ENCODE measurements around the gene CYP2W1. TPM values are rescaled to one million over a fixed set of nuclear protein-coding genes. Genes with fewer than 3 reads are reported as not detected.

Gene CYP2W1
- total RNA-seq, 2 donors from 2014 or later, result not detected

DNA sequence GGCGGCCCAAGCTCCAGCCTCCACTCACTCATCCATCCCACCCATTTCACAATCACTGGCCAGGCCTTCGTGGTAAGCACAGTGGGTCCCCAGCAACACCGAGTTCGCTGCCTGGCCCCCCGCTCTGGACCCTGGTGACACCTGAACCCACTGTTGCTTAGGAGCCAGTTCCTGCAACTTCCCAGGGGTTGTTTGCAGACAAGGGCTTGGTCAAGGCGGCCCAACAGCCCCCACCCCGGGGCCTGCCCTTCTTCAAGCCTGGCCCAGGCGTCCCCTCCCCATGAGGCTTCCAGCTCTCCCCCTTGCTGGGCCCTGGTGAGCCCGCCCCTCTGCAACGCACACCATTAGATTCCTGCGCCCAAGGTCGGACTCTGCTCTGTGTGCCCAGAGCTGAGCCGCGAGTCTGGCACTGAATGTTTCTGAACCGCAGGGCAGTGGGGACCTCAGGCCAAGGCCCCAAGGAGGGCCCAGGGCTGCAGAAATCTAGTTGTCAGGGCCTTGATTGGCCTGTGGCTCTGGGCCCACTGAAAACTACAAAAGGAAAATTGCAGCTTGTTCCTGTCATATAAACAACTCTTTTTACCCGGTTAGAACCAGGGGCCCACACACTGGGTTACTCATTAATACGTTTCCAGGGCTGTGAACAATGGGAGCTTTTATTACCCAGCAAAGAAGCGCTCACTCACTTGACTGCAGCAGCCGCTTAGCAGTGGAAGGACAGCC, 5.5 kb upstream of the CYP2W1 start:
- DNase-seq (ENCODE audit: low spot score), result no peak
- intact Hi-C loops (cut with DNase I), result no loop called here

DNA sequence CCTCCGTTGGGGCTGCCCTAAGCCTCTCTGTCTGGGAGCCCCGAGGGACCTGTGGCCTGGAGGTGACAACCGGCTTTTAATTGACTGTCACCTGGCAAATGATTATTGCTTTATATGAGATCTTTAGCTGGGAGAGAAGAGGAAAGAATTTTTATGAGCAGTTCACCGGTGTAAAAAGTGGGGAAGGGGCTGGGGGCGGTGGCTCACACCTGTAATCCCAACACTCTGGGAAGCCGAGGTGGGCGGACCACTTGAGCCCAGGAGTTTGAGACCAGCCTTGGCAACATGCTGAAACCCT, 5.0 kb upstream of the CYP2W1 start:
- DNase-seq (ENCODE audit: low spot score), result no peak
- intact Hi-C loops (cut with DNase I), result no loop called here

DNA sequence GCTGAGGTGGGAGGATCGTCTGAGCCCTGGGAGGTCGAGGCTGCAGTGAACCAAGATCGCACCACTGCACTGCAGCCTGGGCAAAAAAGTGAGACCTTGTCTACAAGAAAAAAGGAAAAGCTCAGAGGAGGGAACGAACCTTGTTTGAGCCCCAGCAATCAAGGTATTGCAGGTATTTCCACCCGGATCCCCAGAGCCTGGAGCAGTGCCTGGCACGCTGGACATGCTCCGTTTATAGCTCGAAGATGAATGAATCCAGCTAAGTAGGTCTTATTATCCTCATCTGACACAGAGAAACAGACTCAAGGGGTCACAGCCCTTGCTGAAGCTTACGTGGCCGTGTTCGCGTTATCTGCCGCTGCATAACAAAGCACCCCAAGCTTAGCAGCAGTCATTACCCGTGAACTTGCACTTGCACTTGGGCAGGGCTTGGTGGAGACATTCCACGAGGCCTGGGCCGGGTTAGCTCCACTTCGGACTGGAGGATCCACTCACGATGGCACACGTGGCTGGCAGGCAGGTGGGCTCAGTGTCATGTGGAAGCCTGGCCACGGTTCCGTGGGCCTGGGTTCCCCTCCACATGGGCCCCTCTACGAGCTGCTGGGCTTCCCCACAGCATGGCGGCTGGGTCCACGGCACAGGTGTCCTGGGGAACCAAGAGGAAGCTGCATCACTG, 4.4 kb upstream of the CYP2W1 start:
- DNase-seq (ENCODE audit: low spot score), result no peak
- intact Hi-C loops (cut with DNase I), result no loop called here

DNA sequence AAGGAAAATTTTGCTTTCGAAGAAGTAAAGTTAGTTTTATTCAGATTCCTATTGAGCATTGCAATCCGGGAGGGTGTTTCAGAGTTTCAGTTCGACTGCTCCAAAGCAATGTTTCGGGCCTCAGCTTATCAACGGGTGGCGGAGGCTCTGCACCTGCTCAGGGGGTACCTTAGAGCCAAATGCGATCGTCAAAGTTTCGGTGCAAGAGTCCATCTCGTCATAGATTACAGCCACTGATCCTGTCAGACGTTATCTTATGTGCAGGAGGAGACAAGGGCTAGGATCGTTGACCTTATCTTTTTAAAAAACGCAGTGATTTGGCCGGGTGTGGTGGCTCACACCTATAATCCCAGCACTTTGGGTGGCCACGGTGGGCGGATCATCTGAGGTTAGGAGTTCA, 3.8 kb upstream of the CYP2W1 start:
- intact Hi-C loops (cut with DNase I), result no loop called here
- no peak for DNase-seq (ENCODE audit: low spot score)

DNA sequence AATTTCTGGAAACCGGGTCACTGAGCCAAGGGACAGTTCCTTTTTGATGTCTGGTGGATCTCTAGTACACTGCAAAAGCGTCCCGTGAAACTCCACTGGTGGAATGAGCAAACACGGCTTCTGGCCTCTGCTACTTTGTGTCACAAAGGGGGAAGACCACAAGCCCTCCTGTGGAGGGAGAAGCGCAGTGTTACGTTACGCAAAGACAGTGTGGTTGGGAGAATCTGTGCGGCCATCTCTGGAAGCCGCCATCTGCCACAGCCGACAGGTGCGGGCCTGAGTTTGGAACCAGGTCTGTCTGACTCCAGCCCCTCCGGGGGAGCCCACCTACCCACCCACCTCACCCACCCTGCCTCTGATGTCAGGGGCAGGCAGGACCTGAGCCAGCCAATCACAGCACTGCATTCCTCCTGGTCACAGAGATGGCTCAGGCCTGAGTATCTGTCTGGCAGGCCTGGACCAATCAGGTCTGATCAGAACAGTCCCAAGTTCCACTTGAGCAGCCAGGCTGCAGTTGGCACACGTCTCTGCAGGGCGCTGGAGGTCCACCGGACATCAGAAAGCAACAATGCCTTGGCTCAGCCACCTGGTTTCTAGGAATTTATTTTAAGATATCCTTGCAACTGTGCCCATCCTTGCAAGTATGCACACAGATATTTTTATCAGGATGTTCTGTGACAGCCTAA, 3.0 kb upstream of the CYP2W1 start:
- DNase-seq (ENCODE audit: low spot score), result no peak
- intact Hi-C loops (cut with DNase I), result no loop called here

DNA sequence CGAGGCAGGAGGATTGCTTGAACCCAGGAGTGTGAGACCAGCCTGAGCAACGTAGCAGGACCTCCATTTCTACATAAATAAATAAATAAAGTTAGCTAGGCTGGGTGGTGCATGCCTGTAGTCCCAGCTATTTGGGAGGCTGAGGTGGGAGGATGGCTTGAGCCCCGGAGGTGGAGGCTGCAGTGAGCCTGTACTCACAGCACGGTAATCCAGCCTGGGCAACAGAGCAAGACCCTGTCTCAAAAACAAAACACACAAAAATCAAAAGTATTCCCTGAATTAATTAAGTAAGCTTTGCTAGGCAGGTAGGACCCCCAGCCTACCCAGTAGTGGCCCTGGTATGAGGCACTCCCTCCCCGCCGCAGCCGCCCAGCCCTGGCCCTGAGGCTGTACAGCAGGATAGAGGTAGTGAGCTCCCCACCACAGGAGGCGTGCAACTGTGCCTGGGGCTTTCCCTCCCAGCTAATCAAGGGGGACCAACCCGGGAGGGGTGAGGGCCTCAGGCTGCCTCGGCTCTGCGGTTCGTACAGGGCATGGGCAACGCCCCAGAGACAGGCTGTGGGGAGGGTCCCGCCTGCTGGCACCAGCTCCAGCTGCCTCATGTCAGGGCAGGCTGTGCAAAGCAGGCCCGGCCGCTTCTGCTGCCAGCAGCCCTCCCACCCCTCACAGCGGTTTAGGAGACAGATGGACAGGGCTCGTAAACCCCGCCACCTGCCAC, 1.0 kb upstream of the CYP2W1 start:
- no peak for DNase-seq (ENCODE audit: low spot score)
- intact Hi-C loops (cut with DNase I), result no loop called here

DNA sequence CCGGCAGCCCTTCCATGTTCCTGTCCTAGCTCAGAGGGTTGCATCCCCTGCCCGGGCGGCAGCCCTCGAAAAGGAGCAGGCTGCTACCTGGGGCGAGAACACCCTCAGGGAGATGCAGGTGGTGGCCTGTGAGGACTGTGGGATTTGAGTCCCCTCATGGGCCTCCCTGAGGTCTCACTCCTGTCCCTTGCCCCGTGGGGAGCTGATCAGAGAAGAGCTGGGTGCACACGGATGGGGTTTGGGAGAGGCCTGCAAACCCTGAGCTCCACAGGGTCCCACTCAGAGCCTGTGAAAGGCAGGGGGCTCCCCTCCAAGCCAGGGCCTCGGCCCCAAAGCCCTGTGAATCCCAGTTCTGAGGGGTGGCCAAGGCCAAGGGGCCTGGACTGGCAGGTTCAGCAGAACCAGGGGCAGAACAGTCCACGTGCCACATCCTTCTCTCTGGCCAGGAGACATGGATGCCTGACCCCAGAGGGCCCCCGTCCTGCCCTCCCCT, 424 bp upstream of the CYP2W1 start:
- DNase-seq (ENCODE audit: low spot score), result no peak
- intact Hi-C loops (cut with DNase I), result no loop called here

DNA sequence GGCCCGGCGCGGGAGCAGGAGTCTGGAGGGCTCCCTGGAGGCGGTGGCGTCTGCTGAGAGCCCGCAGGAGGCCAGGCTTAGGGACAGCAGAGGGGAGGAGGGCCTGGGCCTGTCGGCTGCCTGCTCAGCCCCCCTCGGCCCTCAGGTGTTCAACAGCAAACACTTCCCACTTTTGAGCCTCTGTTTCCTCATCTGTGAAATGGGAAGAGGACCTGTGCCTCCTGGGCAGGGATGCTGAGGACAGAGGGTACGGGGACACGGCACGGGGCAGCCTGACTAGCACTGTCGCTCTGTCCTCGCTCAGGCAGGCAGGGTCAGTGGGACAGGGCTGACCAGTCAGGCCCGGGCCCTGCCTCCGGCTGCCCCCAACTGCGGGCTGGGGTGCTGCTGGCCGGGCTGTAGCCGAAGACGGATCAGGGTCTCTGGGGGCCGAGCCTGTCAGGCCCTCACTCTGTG, 663 bp downstream of the CYP2W1 start:
- intact Hi-C loops (cut with DNase I), result loop anchor here in 1 of 2 donors (2.0 kb wide), 1 partner anchor 85 kb away; no protein-coding TSS in a partner anchor
- DNase-seq (ENCODE audit: low spot score), result no peak

DNA sequence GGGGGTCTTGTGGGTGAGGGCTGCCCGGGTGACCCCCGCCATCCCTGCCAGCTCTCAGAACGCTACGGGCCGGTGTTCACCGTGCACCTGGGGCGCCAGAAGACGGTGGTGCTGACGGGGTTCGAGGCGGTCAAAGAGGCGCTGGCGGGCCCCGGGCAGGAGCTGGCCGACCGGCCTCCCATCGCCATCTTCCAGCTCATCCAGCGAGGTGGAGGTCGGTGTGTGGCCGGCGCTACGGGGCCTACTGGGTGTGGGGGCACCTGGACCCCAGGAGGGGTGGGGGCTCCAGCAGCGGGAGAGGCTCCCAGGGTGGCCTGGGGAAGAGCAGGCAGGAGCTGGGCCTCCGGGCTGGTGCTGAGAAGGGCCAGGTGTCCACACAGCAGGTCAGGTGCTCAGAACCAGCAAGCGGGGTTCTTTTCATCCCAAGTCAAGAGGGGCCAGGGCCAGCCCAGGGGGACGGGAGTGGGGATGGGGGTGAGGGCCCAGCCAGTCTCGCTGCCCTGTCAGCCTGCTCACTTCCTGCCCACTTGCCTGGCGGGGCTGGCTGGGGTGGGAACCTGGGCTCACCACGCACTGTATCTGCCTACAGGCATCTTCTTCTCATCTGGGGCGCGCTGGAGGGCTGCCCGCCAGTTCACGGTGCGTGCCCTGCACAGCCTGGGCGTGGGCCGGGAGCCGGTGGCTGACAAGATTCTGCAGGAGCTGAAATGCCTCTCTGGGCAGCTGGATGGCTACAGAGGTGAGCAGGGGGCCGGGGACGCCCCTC, 1.6 kb downstream of the CYP2W1 start:
- intact Hi-C loops (cut with DNase I), result loop anchor here in 1 of 2 donors (2.0 kb wide), 1 partner anchor 84 kb away; no protein-coding TSS in a partner anchor
- DNase-seq (ENCODE audit: low spot score), result no peak

DNA sequence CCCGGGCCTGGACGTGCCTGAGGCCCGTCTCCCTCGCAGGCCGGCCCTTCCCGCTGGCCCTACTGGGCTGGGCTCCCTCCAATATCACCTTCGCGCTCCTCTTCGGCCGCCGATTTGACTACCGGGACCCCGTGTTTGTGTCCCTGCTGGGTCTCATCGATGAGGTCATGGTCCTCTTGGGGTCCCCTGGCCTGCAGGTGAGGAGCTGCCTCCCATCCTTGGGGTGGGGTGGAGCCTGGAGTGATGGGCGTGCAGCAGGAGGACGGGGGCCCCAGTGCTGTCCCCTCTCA, 2.1 kb downstream of the CYP2W1 start:
- no peak for DNase-seq (ENCODE audit: low spot score)
- intact Hi-C loops (cut with DNase I), result loop anchor here in 1 of 2 donors (2.0 kb wide), 1 partner anchor 84 kb away; no protein-coding TSS in a partner anchor

DNA sequence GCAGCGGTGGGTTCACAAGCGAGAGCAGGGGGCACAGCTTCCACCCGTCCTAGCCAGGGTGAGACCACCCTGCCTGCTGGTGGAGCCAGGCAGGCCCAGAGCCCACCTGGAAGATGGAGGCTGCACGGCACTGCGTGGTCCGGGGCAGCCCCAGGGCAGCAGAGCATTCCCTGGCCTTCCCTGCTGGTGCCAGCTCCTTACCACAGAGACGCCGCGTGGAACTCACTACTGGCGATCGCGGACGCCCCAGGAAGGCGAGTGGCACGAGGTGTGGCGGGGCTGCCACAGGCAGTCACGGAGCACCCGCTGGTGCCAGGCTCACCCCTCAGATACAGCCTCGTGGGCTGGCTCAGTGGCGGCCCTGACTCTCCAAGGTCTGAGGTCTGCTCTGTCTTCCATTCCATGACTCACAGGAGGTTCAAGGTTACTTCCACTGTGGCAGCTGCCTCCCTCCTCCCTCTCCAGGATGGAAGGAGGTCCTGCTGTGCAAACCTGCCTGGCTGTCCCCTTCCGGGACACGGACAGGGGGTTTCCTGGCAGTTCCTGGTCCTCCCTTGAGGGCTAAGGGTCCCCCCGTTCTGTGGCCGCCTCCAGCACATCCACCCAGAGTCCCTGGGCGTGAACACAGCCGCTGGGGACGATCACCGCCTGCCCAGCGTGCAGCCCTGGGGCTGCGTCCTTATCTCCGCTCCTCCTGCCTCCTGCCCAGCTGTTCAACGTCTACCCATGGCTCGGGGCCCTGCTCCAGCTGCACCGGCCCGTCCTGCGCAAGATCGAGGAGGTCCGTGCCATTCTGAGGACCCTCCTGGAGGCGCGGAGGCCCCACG, 3.1 kb downstream of the CYP2W1 start:
- intact Hi-C loops (cut with DNase I), result loop anchor here in 1 of 2 donors (2.0 kb wide), 1 partner anchor 83 kb away; no protein-coding TSS in a partner anchor

DNA sequence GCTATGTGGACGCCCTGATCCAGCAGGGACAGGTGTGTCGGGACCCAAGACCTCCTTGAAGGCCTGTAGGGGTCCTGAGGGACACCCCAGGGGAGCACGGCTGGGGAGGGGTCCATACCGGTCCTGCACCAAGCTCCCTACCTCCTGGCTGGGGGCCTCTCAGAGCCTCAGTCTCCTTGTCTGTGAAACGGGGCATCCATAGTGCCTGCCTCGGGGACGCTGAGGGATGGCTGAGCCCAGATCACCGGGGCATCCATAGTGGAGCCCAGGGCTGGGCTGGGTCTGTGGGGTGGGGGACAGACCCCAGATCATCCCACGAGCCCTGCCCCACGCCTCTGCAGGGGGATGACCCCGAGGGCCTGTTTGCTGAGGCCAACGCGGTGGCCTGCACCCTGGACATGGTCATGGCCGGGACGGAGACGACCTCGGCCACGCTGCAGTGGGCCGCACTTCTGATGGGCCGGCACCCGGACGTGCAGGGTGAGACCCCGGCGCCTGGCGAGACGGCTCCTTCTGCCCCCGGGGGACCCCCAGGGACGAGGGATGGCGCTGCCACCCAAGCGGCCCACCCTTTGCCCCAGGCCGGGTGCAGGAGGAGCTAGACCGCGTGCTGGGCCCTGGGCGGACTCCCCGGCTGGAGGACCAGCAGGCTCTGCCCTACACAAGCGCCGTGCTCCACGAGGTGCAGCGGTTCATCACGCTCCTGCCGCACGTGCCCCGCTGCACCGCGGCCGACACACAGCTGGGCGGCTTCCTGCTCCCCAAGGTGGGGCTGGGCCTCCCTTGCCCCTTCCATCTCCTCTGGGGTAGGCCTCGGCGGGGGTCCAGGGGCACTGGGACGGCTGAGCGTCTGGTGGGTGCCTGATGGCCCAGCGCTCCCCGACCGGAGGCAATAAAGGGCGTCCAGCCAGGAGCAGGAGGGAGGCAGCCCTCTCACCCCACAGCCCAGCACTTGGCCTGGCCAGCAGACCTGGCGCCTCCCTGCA, 4.1 kb downstream of the CYP2W1 start:
- no peak for DNase-seq (ENCODE audit: low spot score)
- intact Hi-C loops (cut with DNase I), result no loop called here

More for the DNA sequence above, 3.1 kb downstream of the CYP2W1 start:
- DNase-seq (ENCODE audit: low spot score), result no peak

DNA sequence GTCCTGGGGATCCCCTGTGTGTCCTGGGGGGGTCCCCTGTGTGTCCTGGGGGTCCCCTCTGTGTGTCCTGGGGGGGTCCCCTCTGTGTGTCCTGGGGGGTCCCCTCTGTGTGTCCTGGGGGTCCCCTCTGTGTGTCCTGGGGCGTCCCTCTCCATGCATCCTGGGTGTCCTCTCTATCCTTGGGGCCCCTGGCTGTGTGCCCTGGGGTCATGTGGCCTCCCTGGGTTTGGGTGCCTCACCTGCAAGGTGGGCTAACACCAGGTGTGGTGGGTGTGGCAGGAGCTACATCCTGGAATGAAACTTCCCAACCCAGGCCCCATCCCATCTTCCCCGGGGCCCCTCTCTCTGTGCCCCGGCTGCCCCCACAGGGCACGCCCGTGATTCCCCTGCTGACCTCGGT, 4.9 kb downstream of the CYP2W1 start:
- no peak for DNase-seq (ENCODE audit: low spot score)
- intact Hi-C loops (cut with DNase I), result no loop called here

DNA sequence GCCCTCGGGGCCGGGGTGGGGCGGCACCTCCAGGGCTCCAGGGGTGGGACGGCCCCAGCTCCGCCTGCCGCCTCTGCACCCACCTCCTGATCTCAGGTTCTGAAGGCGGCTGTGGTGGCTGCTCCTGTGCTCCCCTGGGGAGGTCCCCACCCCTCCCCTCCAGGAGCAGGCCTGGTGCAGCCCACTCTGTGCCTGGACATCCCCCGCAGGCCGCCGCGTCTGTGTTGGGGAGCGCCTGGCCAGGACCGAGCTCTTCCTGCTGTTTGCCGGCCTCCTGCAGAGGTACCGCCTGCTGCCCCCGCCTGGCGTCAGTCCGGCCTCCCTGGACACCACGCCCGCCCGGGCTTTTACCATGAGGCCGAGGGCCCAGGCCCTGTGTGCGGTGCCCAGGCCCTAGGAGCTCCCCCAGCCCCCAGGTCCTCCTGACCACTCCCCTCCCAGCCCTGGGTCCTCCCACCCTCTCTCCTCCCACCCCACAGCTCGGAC, 5.5 kb downstream of the CYP2W1 start:
- intact Hi-C loops (cut with DNase I), result no loop called here
- no peak for DNase-seq (ENCODE audit: low spot score)

DNA sequence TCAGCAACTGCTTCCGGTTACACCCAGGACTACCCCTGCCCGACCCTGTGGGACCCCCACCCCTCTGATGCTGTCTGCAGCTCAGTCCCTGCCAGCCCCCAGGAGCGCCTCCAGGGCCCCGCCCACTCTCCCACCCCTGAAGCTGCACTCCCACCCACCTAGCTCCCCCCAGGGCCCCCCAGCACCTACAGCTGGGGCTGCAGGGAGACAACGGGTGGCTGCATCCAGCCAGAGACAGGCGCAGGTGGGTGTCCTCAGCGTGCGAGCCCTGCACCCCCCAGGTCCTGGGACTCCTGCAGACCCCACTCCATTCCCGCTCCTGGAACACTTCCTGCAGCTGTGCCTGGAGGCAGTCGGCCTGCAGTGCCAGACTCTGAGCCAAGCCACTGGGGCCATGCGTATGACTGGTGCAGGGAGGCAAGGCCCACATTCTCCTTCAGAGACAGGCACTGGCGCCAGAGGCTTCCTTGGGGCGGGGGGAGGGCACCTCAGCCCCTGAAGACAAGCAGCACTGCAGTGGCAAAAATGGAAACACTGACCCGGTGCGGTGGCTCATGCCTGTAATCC, 6.1 kb downstream of the CYP2W1 start:
- intact Hi-C loops (cut with DNase I), result no loop called here
- no peak for DNase-seq (ENCODE audit: low spot score)

DNA sequence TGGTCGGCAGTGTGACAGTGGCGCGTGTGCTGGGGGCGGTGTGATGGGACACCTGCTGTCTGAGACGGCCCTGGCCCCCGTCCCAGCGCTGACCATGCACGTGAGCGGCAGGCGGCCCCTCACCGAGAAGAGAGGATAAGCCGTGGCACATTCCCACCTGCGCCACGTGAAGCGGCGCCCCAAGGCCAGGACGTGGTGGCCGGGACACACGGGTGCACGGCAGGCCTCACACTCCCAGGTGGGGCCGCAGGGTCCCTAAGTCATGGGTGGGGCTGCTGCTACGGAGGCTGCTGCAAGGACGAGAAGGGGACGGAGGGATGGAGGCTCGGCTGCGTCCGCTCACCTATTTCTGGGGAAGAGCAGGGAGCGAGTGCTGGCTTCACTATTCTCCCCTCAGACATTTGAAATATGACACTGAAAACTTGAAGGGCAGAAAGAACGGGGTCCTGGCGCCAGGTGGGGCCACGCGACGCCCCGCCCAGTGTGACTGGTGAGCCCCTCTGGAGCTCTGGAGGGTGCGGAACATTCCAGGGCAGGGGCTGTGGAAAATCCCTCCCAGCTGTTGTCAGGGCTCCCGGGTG, 7.5 kb downstream of the CYP2W1 start:
- intact Hi-C loops (cut with DNase I), result no loop called here

More for the DNA sequence above, 7.5 kb downstream of the CYP2W1 start:
- no peak for DNase-seq (ENCODE audit: low spot score)

Data from posterior vena cava (tissue), 2 donors.